Calu3 (cell line): Measurements from ENCODE around the gene TRIO. TPM values are rescaled to one million over a fixed set of nuclear protein-coding genes. Genes with fewer than 3 reads are reported as not detected.

Experiments
- BruUV-seq: library from RNA; stranded (reverse); fragments of 400-500 nt; replicated peaks from 2 replicates; lab custom pipeline; 2021; lab: Mats Ljungman, UMichigan
- CTCF ChIA-PET: fragments of 300-600 bp; sonication (Branson Sonifier 250); formaldehyde crosslinking; loops from one replicate; lab custom pipeline; 2022; ENCODE audit warnings: antibody characterized with exemption; lab: Charles Lee
- DNase-seq: peaks from one replicate; pipeline ENCODE4 v3.0.0; 2022
- H3K27ac Mint-ChIP-seq: one replicate; pipeline ENCODE4 v1.8.0; 2022; ENCODE audit warnings: mixed read lengths; ENCODE audit not compliant: unreplicated experiment
- H3K27me3 Mint-ChIP-seq: one replicate; pipeline ENCODE4 v1.8.0; 2022; ENCODE audit warnings: mixed read lengths; ENCODE audit not compliant: unreplicated experiment
- H3K36me3 Mint-ChIP-seq: one replicate; pipeline ENCODE4 v1.8.0; 2022; ENCODE audit warnings: mild to moderate bottlenecking, moderate library complexity, mixed read lengths; ENCODE audit not compliant: insufficient read depth, unreplicated experiment
- H3K4me1 Mint-ChIP-seq: one replicate; pipeline ENCODE4 v1.8.0; 2022; ENCODE audit warnings: mild to moderate bottlenecking, low read depth, mixed read lengths; ENCODE audit not compliant: unreplicated experiment
- H3K4me3 Mint-ChIP-seq: one replicate; pipeline ENCODE4 v1.8.0; 2022; ENCODE audit warnings: mild to moderate bottlenecking, low read depth, moderate library complexity, mixed read lengths; ENCODE audit not compliant: unreplicated experiment
- H3K9me3 Mint-ChIP-seq: one replicate; pipeline ENCODE4 v1.8.0; 2022; ENCODE audit warnings: low read depth, mixed read lengths; ENCODE audit not compliant: unreplicated experiment
- intact Hi-C: fragments of 100-400 bp; cut with micrococcal nuclease; formaldehyde crosslinking; loops from one replicate; pipeline ENCODE4 v1.10.0; 2022; ENCODE audit not compliant: unreplicated experiment
- total RNA-seq: library from RNA; stranded (reverse); gene quantifications from 2 replicates; pipeline ENCODE4 v1.2.3, GENCODE V29; 2022
- TF ChIP-seq, protein P1 (sequence below): fragments of 200-600 bp; IDR thresholded peaks from one replicate; pipeline ENCODE4 v1.8.0; 2022; ENCODE audit warnings: antibody characterized with exemption; ENCODE audit not compliant: unreplicated experiment

Gene TRIO
- total RNA-seq, 1 experiment from 2014 or later: 183 TPM

GRCh38 chr5:14444161-14444560 is 301.0 kb downstream of the TRIO start:
- Mint-ChIP-seq H3K36me3 (peaks cover 18% of the 10 kb centered on the region), H3K4me1 (no peaks in the 10 kb centered on the region), H3K9me3 (no peaks in the 10 kb centered on the region), H3K4me3 (no peak overlapping the region), H3K27ac (no peak overlapping the region), H3K27me3 (no peaks in the 10 kb centered on the region)
- DNase-seq: no peak
- no TSS peak for BruUV-seq
- TF ChIP-seq, protein P1, sequence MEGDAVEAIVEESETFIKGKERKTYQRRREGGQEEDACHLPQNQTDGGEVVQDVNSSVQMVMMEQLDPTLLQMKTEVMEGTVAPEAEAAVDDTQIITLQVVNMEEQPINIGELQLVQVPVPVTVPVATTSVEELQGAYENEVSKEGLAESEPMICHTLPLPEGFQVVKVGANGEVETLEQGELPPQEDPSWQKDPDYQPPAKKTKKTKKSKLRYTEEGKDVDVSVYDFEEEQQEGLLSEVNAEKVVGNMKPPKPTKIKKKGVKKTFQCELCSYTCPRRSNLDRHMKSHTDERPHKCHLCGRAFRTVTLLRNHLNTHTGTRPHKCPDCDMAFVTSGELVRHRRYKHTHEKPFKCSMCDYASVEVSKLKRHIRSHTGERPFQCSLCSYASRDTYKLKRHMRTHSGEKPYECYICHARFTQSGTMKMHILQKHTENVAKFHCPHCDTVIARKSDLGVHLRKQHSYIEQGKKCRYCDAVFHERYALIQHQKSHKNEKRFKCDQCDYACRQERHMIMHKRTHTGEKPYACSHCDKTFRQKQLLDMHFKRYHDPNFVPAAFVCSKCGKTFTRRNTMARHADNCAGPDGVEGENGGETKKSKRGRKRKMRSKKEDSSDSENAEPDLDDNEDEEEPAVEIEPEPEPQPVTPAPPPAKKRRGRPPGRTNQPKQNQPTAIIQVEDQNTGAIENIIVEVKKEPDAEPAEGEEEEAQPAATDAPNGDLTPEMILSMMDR: no peak
- CTCF ChIA-PET: interaction anchor here (0.7 kb wide), 1 partner anchor 54 kb away, joined by 3 read pairs; no protein-coding TSS in a partner anchor
- intact Hi-C loops: no loop called here

- CTCF ChIA-PET: no interaction called here
- TF ChIP-seq, protein P1: no peak
- no TSS peak for BruUV-seq
- H3K4me3 Mint-ChIP-seq: no peak overlapping the region
- no peak overlapping the region for H3K27ac Mint-ChIP-seq
- no peaks in the 10 kb centered on the region for H3K9me3 Mint-ChIP-seq
- no peak for DNase-seq
- peaks cover 11% of the 10 kb centered on the region for H3K36me3 Mint-ChIP-seq
- H3K4me1 Mint-ChIP-seq: no peaks in the 10 kb centered on the region
- intact Hi-C loops: no loop called here
- no peaks in the 10 kb centered on the region for H3K27me3 Mint-ChIP-seq
Observed at GRCh38 chr5:14445013-14445412, 301.9 kb downstream of the TRIO start.

DNA sequence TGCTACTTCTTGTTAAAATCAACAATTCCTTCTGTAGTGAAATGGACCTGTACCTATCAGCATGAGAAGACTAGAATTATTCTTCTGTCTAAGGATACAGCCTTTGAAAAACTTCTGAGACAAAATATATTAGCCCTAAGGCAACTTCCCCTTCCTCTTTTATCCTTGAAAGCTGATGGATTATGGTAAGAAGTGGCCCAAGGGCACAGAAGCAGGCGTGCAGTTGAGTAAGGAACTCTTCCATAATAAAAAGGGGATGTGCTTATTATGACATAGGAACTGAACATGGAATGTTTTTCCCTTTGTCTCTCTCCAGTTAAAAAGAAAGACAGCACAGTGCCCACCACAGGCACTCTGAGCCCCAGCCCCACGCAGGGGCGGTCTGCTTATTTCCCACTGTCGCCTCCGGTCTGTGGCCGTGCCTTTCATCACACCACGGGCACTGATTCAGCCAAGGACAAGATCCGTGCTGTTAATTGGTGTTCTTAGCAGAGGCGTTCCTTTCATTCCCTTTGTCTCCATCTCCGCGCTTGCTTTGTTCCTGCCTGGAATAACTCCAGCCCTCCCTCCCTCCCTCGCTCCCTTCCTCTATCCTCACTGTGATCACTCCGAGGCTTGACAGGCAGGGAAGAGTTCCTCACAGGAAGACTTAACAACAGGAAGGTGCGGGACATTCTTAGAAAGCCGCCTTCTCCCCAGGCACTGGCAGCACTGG is 302.6 kb downstream of the TRIO start:
- H3K4me3 Mint-ChIP-seq: no peak overlapping the region
- intact Hi-C loops: no loop called here
- no peaks in the 10 kb centered on the region for H3K9me3 Mint-ChIP-seq
- TF ChIP-seq, protein P1: no peak
- no peak overlapping the region for H3K27ac Mint-ChIP-seq
- CTCF ChIA-PET: no interaction called here
- DNase-seq: no peak
- peaks cover 18% of the 10 kb centered on the region for H3K36me3 Mint-ChIP-seq
- no peaks in the 10 kb centered on the region for H3K4me1 Mint-ChIP-seq
- H3K27me3 Mint-ChIP-seq: no peaks in the 10 kb centered on the region
- BruUV-seq: no TSS peak

- Mint-ChIP-seq H3K36me3 (peaks cover 14% of the 10 kb centered on the region), H3K27ac (no peak overlapping the region), H3K27me3 (no peaks in the 10 kb centered on the region), H3K4me1 (no peaks in the 10 kb centered on the region), H3K9me3 (no peaks in the 10 kb centered on the region), H3K4me3 (no peak overlapping the region)
- intact Hi-C loops: no loop called here
- BruUV-seq: no TSS peak
- DNase-seq: no peak
- CTCF ChIA-PET: no interaction called here
- TF ChIP-seq, protein P1: no peak
Observed at GRCh38 chr5:14447958-14448911, 305.1 kb downstream of the TRIO start.
